DMS153 treated with DMSO at 0.1 percent for 48 hours (cell line): ENCODE results near the gene POLR2M.
A peak's percentile ranks its signal among the peaks of the same experiment; 100 is the strongest.

Experiments used
- DNase-seq: peaks from one replicate; lab custom pipeline; 2025; ENCODE audit not compliant: unreplicated experiment; lab: John Stamatoyannopoulos, UW

POLR2M gene

GRCh38 chr15:57706405-57707209 lies at the start of gene POLR2M:
TSS of gene POLR2M (plus strand) at chr15:57706714. CDS start at chr15:57706843, 129 bp downstream.
- DNase-seq, result peak; percentile 83

- DNase-seq, result no peak
Observed at GRCh38 chr15:57657619-57658018, 48.9 kb upstream of the POLR2M start.

- DNase-seq, result no peak
Observed at GRCh38 chr15:57662091-57662744, 44.3 kb upstream of the POLR2M start.

GRCh38 chr15:57662802-57663201 lies 43.7 kb upstream of the POLR2M start:
- DNase-seq, result no peak

GRCh38 chr15:57663262-57663661 lies 43.3 kb upstream of the POLR2M start:
- no peak for DNase-seq

- DNase-seq, result no peak
Observed at GRCh38 chr15:57665194-57665593, 41.3 kb upstream of the POLR2M start.

GRCh38 chr15:57665939-57666338 lies 40.6 kb upstream of the POLR2M start:
- no peak for DNase-seq

GRCh38 chr15:57667171-57667849 lies 39.2 kb upstream of the POLR2M start:
- DNase-seq, result peak; percentile 0

GRCh38 chr15:57668016-57668415 lies 38.5 kb upstream of the POLR2M start:
- no peak for DNase-seq

- DNase-seq, result no peak
Observed at GRCh38 chr15:57671636-57672035, 34.9 kb upstream of the POLR2M start.

GRCh38 chr15:57675481-57676181 lies 30.9 kb upstream of the POLR2M start:
- DNase-seq, result no peak

- no peak for DNase-seq
Observed at GRCh38 chr15:57676585-57676984, 29.9 kb upstream of the POLR2M start.

- DNase-seq, result no peak
Observed at GRCh38 chr15:57677204-57677603, 29.3 kb upstream of the POLR2M start.

GRCh38 chr15:57680021-57680420 lies 26.5 kb upstream of the POLR2M start:
- DNase-seq, result no peak

- no peak for DNase-seq
Observed at GRCh38 chr15:57681011-57681410, 25.5 kb upstream of the POLR2M start.

GRCh38 chr15:57683481-57683880 lies 23.0 kb upstream of the POLR2M start:
- DNase-seq, result no peak

- DNase-seq, result peak; percentile 1
Observed at GRCh38 chr15:57684491-57685151, 21.9 kb upstream of the POLR2M start.

- DNase-seq, result no peak
Observed at GRCh38 chr15:57685306-57686095, 21.0 kb upstream of the POLR2M start.

GRCh38 chr15:57686657-57687056 lies 19.9 kb upstream of the POLR2M start:
- DNase-seq, result no peak
